Endothelial cell of umbilical vein (primary cell): ENCODE results near the gene GPR17.

Source experiments
- CTCF ChIP-seq, 2 donors: IDR thresholded peaks; 1 replicate in 1 of 2; 2 replicates in 1 of 2; pipeline ENCODE4 v1.5.1; 2011; ENCODE audit warnings: low read length in 2 of 2, mild to moderate bottlenecking in 2 of 2, moderate library complexity in 2 of 2, control low read depth in 1 of 2, inconsistent platforms in 1 of 2, low read depth in 1 of 2; ENCODE audit not compliant: insufficient read depth in 1 of 2; ENCODE audit errors: extremely low read depth in 1 of 2
- MAX ChIP-seq: IDR thresholded peaks from 2 replicates; pipeline ENCODE4 v1.6.1; 2011; ENCODE audit not compliant: insufficient read depth, insufficient read length
- POLR2A ChIP-seq: IDR thresholded peaks from 2 replicates; pipeline ENCODE4 v1.6.1; 2012; ENCODE audit warnings: low read depth, mild to moderate bottlenecking, control low read depth, low read length
- POLR2AphosphoS5 ChIP-seq: IDR thresholded peaks from 2 replicates; pipeline ENCODE4 v1.6.1; 2012; ENCODE audit warnings: low read depth, mild to moderate bottlenecking, control low read depth, low read length, moderate library complexity; ENCODE audit not compliant: insufficient read depth

- TF ChIP-seq CTCF (IDR thresholded peaks at IDR 0.05; ENCODE audit: extremely low read depth in 1 of 2, insufficient read depth in 1 of 2, low read depth in 1 of 2, low read length in 2 of 2) (no peak), POLR2A (no peak), MAX (no peak), POLR2AphosphoS5 (no peak)
Measured at GRCh38 chr2:127614246-127614645, 31.7 kb upstream of the GPR17 start.
